NB4 (cell line): Measurements from ENCODE around the gene STXBP1.

Source experiments
- POLR2A ChIP-seq: IDR thresholded peaks from 2 replicates; pipeline ENCODE4 v1.6.1; 2011; ENCODE audit warnings: mild to moderate bottlenecking; ENCODE audit not compliant: insufficient read length; ENCODE audit errors: extremely low read depth
- TF ChIP-seq, protein P1 (sequence below): IDR thresholded peaks from one replicate; pipeline ENCODE4 v1.5.1; 2012; ENCODE audit warnings: low read depth, low read length
- TF ChIP-seq, protein P2 (sequence below): IDR thresholded peaks from 2 replicates; pipeline ENCODE4 v1.6.1; 2011; ENCODE audit warnings: low read depth, low read length

- TF ChIP-seq, protein P1, sequence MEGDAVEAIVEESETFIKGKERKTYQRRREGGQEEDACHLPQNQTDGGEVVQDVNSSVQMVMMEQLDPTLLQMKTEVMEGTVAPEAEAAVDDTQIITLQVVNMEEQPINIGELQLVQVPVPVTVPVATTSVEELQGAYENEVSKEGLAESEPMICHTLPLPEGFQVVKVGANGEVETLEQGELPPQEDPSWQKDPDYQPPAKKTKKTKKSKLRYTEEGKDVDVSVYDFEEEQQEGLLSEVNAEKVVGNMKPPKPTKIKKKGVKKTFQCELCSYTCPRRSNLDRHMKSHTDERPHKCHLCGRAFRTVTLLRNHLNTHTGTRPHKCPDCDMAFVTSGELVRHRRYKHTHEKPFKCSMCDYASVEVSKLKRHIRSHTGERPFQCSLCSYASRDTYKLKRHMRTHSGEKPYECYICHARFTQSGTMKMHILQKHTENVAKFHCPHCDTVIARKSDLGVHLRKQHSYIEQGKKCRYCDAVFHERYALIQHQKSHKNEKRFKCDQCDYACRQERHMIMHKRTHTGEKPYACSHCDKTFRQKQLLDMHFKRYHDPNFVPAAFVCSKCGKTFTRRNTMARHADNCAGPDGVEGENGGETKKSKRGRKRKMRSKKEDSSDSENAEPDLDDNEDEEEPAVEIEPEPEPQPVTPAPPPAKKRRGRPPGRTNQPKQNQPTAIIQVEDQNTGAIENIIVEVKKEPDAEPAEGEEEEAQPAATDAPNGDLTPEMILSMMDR, result no peak
- TF ChIP-seq, protein P2, sequence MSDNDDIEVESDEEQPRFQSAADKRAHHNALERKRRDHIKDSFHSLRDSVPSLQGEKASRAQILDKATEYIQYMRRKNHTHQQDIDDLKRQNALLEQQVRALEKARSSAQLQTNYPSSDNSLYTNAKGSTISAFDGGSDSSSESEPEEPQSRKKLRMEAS, result no peak
- TF ChIP-seq POLR2A, result no peak
Measured at GRCh38 chr9:127585161-127585819, 26.8 kb upstream of the STXBP1 start.
